GM12873 (cell line): ENCODE results near the gene MED15.

ENCODE experiments used
- TF ChIP-seq, protein P1 (sequence below): IDR thresholded peaks from 2 replicates; pipeline ENCODE4 v1.5.1; 2012; ENCODE audit warnings: low read depth, mild to moderate bottlenecking, moderate library complexity, low read length, control low read depth; ENCODE audit not compliant: insufficient read depth; ENCODE audit errors: missing control alignments

The MED15 gene

DNA sequence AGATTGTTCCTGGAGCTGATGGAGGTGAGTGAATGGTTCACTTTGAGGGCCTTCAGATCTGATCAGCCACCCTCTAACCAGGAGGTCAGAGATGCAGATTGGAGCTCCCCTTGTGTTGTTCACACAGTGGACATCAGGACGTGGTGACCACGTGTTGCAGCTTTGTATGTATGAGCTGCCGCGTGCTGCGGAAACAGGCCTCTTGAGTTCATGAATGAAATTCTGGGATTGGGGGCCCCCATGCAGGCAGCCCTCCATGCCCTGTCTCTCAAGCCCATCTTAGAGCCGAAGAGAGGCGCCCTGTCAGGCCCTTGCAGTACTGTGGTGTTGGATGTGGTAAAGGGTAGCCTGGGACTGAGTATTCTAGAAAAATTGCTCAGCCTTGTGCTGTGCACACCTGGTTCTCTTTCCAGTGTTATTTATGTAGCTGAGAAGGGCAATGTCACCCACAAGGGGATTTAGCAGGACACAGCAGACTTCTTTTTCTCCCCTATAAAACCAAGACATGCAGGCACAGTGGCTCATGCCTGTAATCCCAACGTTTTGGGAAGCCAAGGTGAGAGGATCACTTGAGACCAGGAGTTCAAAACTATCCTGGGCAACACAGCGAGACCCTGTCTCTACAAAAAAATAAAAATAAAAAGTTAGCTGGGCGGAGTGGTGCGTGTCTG, 64.9 kb downstream of the MED15 start:
- TF ChIP-seq, protein P1, sequence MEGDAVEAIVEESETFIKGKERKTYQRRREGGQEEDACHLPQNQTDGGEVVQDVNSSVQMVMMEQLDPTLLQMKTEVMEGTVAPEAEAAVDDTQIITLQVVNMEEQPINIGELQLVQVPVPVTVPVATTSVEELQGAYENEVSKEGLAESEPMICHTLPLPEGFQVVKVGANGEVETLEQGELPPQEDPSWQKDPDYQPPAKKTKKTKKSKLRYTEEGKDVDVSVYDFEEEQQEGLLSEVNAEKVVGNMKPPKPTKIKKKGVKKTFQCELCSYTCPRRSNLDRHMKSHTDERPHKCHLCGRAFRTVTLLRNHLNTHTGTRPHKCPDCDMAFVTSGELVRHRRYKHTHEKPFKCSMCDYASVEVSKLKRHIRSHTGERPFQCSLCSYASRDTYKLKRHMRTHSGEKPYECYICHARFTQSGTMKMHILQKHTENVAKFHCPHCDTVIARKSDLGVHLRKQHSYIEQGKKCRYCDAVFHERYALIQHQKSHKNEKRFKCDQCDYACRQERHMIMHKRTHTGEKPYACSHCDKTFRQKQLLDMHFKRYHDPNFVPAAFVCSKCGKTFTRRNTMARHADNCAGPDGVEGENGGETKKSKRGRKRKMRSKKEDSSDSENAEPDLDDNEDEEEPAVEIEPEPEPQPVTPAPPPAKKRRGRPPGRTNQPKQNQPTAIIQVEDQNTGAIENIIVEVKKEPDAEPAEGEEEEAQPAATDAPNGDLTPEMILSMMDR, result no peak

DNA sequence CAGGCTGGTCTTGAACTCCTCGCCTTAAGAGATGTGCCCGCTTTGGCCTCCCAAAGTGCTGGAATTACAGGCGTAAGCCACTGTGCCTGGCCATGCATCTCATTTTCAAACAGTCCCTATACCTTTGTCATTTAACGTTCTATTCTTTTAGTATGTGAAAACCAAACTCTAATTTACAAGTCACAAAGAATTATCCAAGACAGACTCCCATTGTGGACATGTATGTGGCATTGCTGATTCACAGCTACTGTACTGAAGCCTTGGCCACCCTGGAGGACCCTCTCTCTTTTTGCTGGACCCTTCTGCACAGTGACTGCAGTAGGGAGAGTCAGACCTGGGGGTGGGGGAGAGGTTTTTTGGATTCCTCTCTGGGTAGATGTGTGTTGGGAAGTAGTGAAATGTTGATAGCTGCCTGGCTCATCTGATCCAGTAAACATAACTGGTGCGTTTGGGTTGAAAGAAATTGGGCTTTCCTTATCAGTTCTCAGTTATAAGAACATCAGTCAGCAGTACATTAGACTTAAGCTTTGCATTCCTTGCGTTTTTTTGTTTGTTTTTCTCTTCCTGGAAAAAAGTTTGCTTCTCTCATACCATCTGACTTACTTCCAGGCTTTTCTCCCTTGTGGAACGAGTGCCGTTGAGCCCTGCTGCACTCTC, 65.9 kb downstream of the MED15 start:
- TF ChIP-seq, protein P1, result no peak

DNA sequence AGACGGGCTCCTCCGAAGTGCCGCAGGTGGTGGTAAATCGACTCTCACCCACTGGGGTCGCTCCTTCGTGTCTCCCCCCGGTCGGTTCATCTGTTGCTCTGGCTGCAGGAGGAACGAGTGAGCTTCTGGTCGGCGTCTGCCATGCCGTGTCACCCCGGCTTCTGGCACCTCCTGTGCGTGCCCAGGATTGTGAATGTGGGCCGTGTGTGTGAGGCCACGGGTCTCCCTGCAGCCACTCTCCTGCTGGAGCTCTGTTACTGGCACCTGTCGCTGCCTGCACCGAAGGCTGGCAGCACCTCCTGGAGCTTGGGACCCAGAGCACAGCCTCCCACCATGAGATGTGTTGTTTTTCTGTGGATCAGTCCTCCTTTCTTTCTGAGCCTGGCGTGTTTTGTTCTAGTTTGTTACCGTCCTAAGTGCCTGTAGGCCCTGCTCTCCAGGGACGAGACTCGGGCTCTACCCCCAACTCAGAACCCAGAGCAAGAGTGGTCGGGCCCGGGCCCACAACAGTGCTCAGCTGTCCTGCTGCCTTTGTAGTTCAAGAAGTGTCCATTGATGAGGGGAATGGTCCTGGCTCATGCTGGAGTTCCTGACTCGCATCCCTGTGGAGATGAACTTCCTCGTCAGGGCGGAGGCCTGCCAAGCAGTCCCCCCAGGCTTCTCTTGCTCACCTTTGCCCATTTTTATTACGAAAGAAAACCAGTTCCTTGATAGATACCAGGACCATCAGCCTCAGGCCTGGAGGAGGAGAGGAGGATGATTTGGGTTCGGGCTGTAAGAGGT, 66.6 kb downstream of the MED15 start:
- TF ChIP-seq, protein P1, result no peak

DNA sequence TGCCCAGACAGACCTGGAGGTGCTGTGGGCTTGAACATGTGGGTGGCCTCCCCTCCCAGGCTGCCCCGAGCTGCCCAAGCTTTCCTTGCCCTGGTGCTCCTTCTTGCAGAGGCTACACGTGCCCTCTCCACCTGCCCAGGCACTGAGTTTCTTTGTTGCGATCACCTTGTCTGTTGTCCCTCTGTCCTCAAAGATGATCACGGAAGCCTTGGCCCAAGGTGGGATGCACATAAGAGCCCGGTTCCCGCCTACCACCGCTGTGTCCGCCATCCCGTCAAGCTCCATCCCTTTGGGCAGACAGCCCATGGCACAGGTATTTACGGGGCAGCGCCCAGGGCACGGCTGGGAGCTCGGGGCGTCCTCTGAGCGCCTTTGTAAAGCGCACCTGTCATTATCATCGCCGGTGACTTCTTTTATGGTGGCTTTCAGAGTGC, 67.5 kb downstream of the MED15 start:
- TF ChIP-seq, protein P1, result no peak

DNA sequence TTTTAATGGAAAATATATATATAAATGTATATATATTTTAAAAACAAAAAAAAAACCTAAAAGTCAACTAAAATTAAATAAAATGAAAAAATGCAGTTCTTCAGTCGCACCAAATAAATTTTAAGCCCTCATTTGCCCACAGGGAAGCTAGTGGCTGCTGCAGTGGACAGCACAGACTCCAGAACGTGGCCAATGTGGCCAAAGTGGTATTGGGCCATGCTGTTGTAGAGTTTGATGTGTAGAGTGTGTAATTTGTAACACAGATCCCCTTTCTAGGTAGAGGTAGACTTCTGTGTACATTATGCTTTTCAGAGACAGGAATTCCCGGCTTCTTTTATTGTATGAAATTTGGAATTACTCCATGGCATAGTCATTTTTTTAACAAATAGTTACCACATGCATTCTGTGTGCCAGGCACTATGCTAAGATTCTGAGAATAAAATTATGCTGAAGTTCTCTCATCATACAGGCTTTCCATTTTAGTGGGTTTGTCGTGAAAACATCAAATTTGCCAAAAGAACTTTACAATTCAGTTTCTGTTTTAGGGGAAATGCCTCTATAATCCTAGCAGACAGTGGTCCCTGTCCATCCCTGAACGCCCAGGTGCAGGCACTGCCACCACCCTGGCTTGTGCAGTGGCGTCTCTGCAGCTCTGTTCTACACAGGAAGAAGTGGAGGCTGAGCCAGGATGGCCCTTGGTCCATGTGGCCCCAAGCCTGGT, 68.5 kb downstream of the MED15 start:
- TF ChIP-seq, protein P1, result no peak

DNA sequence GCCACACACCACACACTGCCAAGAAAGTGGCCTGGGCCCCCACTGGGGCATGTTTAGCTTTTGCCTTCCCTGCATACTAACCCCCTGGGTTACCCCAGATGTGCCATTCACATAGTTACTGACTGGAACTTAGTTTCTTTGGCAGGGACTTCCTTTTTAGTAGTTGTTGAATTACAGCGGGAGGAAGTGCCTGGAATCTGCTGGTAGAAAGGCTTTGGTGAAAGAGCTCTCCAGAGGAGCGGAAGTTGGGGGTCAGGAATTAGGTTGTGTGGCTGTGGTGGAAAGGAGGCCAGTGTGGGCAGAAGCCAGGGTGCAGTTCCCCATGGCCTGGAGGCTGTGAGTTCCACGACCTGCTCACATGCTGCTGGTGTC, 69.0 kb downstream of the MED15 start:
- TF ChIP-seq, protein P1, result no peak

DNA sequence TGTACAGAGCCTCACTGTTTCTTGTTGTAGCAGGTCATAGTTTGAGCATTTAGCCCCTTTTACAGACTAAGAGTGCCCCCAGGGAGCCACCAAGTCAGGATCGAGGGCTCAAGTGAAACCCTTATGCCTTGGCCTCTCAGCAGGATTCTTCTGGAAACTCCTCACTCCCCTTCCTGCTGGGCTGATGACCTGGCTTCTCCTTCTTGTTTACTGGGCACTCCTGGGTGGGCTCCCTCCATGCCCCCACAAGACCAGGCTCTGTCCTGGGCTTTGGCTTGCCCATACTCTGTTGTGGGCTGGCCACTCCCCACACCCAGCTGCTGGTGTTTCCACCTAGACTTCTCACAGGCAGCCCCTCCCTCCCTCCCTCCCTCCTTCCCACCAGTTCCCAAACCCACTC, 69.6 kb downstream of the MED15 start:
- TF ChIP-seq, protein P1, result no peak
